ENCODE measurements around the gene NACC1. TPM values are rescaled to one million over a fixed set of nuclear protein-coding genes. Genes with fewer than 3 reads are reported as not detected.

The NACC1 gene
- total and polyA plus RNA-seq, 2 of the 8 experiments (the other 6 are each of a cell fraction or from before 2014, with no cell fraction given) = 234 to 301 TPM

- Histone ChIP-seq H3K79me2 (ENCODE audit: control insufficient read depth in 1 of 2, insufficient read depth in 2 of 2, low read length in 2 of 2) (no peaks in the 10 kb centered on the region), H3K14ac (ENCODE audit: insufficient read length) (no peak overlapping the region), H3K27me3 (replicated peaks in 1 of 4; ENCODE audit: control insufficient read depth in 3 of 4, extremely low read depth in 1 of 4, insufficient read depth in 3 of 4, low read length in 3 of 4) (peaks cover 2 to 45% (median 20%) of the 10 kb centered on the region in 4 experiments), H3K27ac (ENCODE audit: low read depth, low read length) (no peak overlapping the region), H3K9ac (replicated peaks in 1 of 4; ENCODE audit: extremely low read depth in 1 of 4, low read depth in 3 of 4, low read length in 3 of 4) (no peak overlapping the region), H2BK5ac (ENCODE audit: low read depth, low read length) (no peak overlapping the region), H3K4me1 (replicated peaks in 1 of 4; ENCODE audit: control insufficient read depth in 3 of 4, insufficient read depth in 4 of 4, low read length in 3 of 4) (peaks cover 0 to 13% (median 13%) of the 10 kb centered on the region in 4 experiments; a peak in 5 of 7 replicates), H2BK12ac (ENCODE audit: low read depth, low read length) (no peak overlapping the region), H3K4ac (replicated peaks; ENCODE audit: insufficient read length, low read depth, low read length) (no peak overlapping the region), H3K18ac (ENCODE audit: extremely low read depth, low read length) (no peak overlapping the region), H4K20me1 (replicated peaks in 1 of 2; ENCODE audit: control insufficient read depth in 1 of 2, insufficient read depth in 2 of 2, low read length in 2 of 2) (peaks cover 0 to 2% of the 10 kb centered on the region in 2 experiments), H2BK15ac (ENCODE audit: low read length) (no peak overlapping the region), H3K23ac (ENCODE audit: insufficient read length) (no peak overlapping the region), H3K56ac (replicated peaks; ENCODE audit: insufficient read length, low read depth, low read length) (no peak overlapping the region), H3K23me2 (ENCODE audit: low read depth, low read length) (no peaks in the 10 kb centered on the region; the same call in 1 of the 2 replicates), H2BK120ac (replicated peaks; ENCODE audit: low read depth, low read length) (no peak overlapping the region), H3K79me1 (ENCODE audit: low read depth, low read length) (no peaks in the 10 kb centered on the region), H3K9me3 (ENCODE audit: insufficient read depth in 2 of 2, low read depth in 1 of 2, low read length in 1 of 2) (no peaks in the 10 kb centered on the region), H4K5ac (ENCODE audit: insufficient read length, low read depth, low read length) (no peak overlapping the region), H2AK5ac (ENCODE audit: low read depth, low read length) (peak overlapping the region; percentile 54; the same call in 1 of the 2 replicates), H2BK20ac (ENCODE audit: low read length) (no peak overlapping the region), H3K4me3 (ENCODE audit: extremely low read depth in 1 of 4, insufficient read depth in 2 of 4, low read depth in 3 of 4, low read length in 4 of 4) (no peak overlapping the region), H3K36me3 (ENCODE audit: control insufficient read depth in 2 of 4, insufficient read depth in 4 of 4, low read length in 3 of 4) (no peaks in the 10 kb centered on the region), H4K8ac (ENCODE audit: extremely low read depth, insufficient read depth, low read length) (peak overlapping the region; percentile 46; the same call in 1 of the 2 replicates), H4K91ac (replicated peaks; ENCODE audit: insufficient read length, low read length) (no peak overlapping the region), H3K4me2 (ENCODE audit: insufficient read depth in 1 of 2, low read depth in 2 of 2, low read length in 2 of 2) (no peak overlapping the region), H2AFZ (ENCODE audit: low read length) (no peak overlapping the region)
- no peak for FAIRE-seq
- ChIA-PET CTCF (ENCODE audit: partially characterized antibody) (interaction anchor here (0.7 to 48.8 kb wide), 17 partner anchors 12 to 1051 kb away, joined by 3 to 1145 read pairs (median 6); partner anchors contain the start of gene GCDH), POLR2A (ENCODE audit: partially characterized antibody) (interaction anchor here (0.7 to 2.1 kb wide), 4 partner anchors 11 to 113 kb away, joined by 3 to 7 read pairs (median 4); no protein-coding TSS in a partner anchor)
- no peak for DNase-seq (ENCODE audit: low read depth in 1 of 2, low spot score in 2 of 2)
- WGBS, 2 experiments (ENCODE audit: extremely low coverage in 1 of 2, insufficient coverage in 1 of 2, insufficient read length in 1 of 2, insufficient replicate concordance in 2 of 2, low coverage in 1 of 2, low lambda C conversion rate in 2 of 2, missing lambda C conversion rate in 1 of 2) = 84% methylated on average over 12 of the region's 12 CpGs; no CpG with 5 or more reads in 1 of the 2 experiments
- TF ChIP-seq MAX (IDR thresholded peaks at IDR 0.05) = no peak
- TF ChIP-seq, protein P1, sequence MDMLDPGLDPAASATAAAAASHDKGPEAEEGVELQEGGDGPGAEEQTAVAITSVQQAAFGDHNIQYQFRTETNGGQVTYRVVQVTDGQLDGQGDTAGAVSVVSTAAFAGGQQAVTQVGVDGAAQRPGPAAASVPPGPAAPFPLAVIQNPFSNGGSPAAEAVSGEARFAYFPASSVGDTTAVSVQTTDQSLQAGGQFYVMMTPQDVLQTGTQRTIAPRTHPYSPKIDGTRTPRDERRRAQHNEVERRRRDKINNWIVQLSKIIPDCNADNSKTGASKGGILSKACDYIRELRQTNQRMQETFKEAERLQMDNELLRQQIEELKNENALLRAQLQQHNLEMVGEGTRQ (IDR thresholded peaks at IDR 0.05; ENCODE audit: low read length) = no peak
- no peak for TF ChIP-seq JUN (IDR thresholded peaks at IDR 0.05; ENCODE audit: low read depth, low read length)
- TF ChIP-seq, protein P2, sequence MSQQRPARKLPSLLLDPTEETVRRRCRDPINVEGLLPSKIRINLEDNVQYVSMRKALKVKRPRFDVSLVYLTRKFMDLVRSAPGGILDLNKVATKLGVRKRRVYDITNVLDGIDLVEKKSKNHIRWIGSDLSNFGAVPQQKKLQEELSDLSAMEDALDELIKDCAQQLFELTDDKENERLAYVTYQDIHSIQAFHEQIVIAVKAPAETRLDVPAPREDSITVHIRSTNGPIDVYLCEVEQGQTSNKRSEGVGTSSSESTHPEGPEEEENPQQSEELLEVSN (IDR thresholded peaks at IDR 0.05) = no peak
- TF ChIP-seq TCF12 (IDR thresholded peaks at IDR 0.05; ENCODE audit: low read depth, low read length) = no peak
- no peak for TF ChIP-seq EP300 (IDR thresholded peaks at IDR 0.05; ENCODE audit: borderline replicate concordance in 1 of 2, low read depth in 2 of 2, low read length in 2 of 2)
- no peak for TF ChIP-seq BCL11A (IDR thresholded peaks at IDR 0.05; ENCODE audit: low read depth in 2 of 2, low read length in 2 of 2)
- no peak for TF ChIP-seq EGR1 (IDR thresholded peaks at IDR 0.05; ENCODE audit: borderline replicate concordance, low read depth, low read length)
- no peak for TF ChIP-seq EZH2 (IDR thresholded peaks at IDR 0.05; ENCODE audit: low read depth, low read length, severe bottlenecking)
These were observed 28.1 kb upstream of the NACC1 start for GRCh38 chr19:13089857-13090507.

Measured in H1 (cell line).